SK-N-SH treated with all-trans-retinoic acid at 6 μM for 48 hours (cell line): ENCODE results near the gene CFAP68.

ENCODE experiments used
- ATAC-seq: fragments of 200-7000 bp; cut with Tn5 transposase; 3 replicates; pipeline ENCODE4 v1.9.1; 2020; ENCODE audit warnings: mild to moderate bottlenecking, moderate library complexity
- ARNTL ChIP-seq: fragments of 450-650 bp; formaldehyde crosslinking; IDR thresholded peaks from 2 replicates; pipeline ENCODE4 v1.5.0; 2020; ENCODE audit warnings: low read depth, mild to moderate bottlenecking, moderate library complexity, borderline replicate concordance
- BACH2 ChIP-seq: fragments of 250-450 bp; sonication (Bioruptor Pico); IDR thresholded peaks from 2 replicates; pipeline ENCODE4 v1.9.0; 2021; ENCODE audit warnings: mild to moderate bottlenecking, borderline replicate concordance
- CSDC2 ChIP-seq: fragments of 250-450 bp; sonication (Bioruptor Pico); IDR thresholded peaks from 2 replicates; pipeline ENCODE4 v1.5.0; 2020; ENCODE audit warnings: mild to moderate bottlenecking, moderate library complexity
- CSRNP3 ChIP-seq: fragments of 250-450 bp; sonication (Bioruptor Pico); IDR thresholded peaks from 2 replicates; pipeline ENCODE4 v1.5.1; 2021; ENCODE audit warnings: mild to moderate bottlenecking, moderate library complexity
- ESRRG ChIP-seq: fragments of 250-450 bp; sonication (Bioruptor Pico); IDR thresholded peaks from 2 replicates; pipeline ENCODE4 v1.6.1; 2021; ENCODE audit warnings: mild to moderate bottlenecking
- GLIS3 ChIP-seq: fragments of 250-450 bp; sonication (Bioruptor Pico); IDR thresholded peaks from 2 replicates; pipeline ENCODE4 v1.5.0; 2020; ENCODE audit warnings: mild to moderate bottlenecking, moderate library complexity
- ISL1 ChIP-seq: fragments of 250-450 bp; sonication (Bioruptor Pico); IDR thresholded peaks from 2 replicates; pipeline ENCODE4 v2.1.2; 2022; ENCODE audit warnings: mild to moderate bottlenecking, moderate library complexity
- OSR1 ChIP-seq: fragments of 250-450 bp; sonication (Bioruptor Pico); IDR thresholded peaks from 2 replicates; pipeline ENCODE4 v1.8.0; 2022; ENCODE audit warnings: moderate library complexity, mild to moderate bottlenecking, inconsistent platforms
- PATZ1 ChIP-seq: fragments of 250-450 bp; sonication (Bioruptor Pico); IDR thresholded peaks from 2 replicates; pipeline ENCODE4 v1.8.0; 2020; ENCODE audit warnings: mild to moderate bottlenecking, moderate library complexity, borderline replicate concordance
- POU6F1 ChIP-seq: fragments of 250-450 bp; sonication (Bioruptor Pico); IDR thresholded peaks from 2 replicates; pipeline ENCODE4 v1.8.0; 2021; ENCODE audit warnings: low read depth, mild to moderate bottlenecking, moderate library complexity, borderline replicate concordance
- PPARA ChIP-seq: fragments of 250-450 bp; sonication (Bioruptor Pico); IDR thresholded peaks from 2 replicates; pipeline ENCODE4 v1.5.0; 2020; ENCODE audit warnings: mild to moderate bottlenecking, borderline replicate concordance
- RARB ChIP-seq: fragments of 250-450 bp; sonication (Bioruptor Pico); IDR thresholded peaks from 2 replicates; pipeline ENCODE4 v1.8.0; 2021; ENCODE audit warnings: mild to moderate bottlenecking, moderate library complexity
- SNAI2 ChIP-seq: fragments of 250-450 bp; sonication (Bioruptor Pico); IDR thresholded peaks from 2 replicates; pipeline ENCODE4 v1.5.0; 2020; ENCODE audit warnings: mild to moderate bottlenecking, moderate library complexity
- TCF4 ChIP-seq: fragments of 250-450 bp; sonication (Bioruptor Pico); IDR thresholded peaks from 2 replicates; pipeline ENCODE4 v1.8.0; 2021; ENCODE audit warnings: mild to moderate bottlenecking, moderate library complexity, borderline replicate concordance
- TOX ChIP-seq: fragments of 250-450 bp; sonication (Bioruptor Pico); IDR thresholded peaks from 2 replicates; pipeline ENCODE4 v1.8.0; 2021; ENCODE audit warnings: mild to moderate bottlenecking, moderate library complexity, borderline replicate concordance
- TSHZ2 ChIP-seq: fragments of 250-450 bp; sonication (Bioruptor Pico); IDR thresholded peaks from 2 replicates; pipeline ENCODE4 v1.5.0; 2020; ENCODE audit warnings: mild to moderate bottlenecking, moderate library complexity
- ZC3H10 ChIP-seq: fragments of 250-450 bp; sonication (Bioruptor Pico); IDR thresholded peaks from 2 replicates; pipeline ENCODE4 v1.5.1; 2021; ENCODE audit warnings: mild to moderate bottlenecking, moderate library complexity
- ZFP30 ChIP-seq: fragments of 450-650 bp; formaldehyde crosslinking; IDR thresholded peaks from 2 replicates; pipeline ENCODE4 v1.5.0; 2022; ENCODE audit warnings: mild to moderate bottlenecking, moderate library complexity
- ZNF565 ChIP-seq: fragments of 450-650 bp; formaldehyde crosslinking; conservative IDR thresholded peaks from 2 replicates; pipeline ENCODE4 v1.5.0; 2020; ENCODE audit warnings: low read depth, mild to moderate bottlenecking, moderate library complexity
- ZNF70 ChIP-seq: fragments of 450-650 bp; formaldehyde crosslinking; IDR thresholded peaks from 2 replicates; pipeline ENCODE4 v1.5.0; 2020; ENCODE audit warnings: mild to moderate bottlenecking, moderate library complexity
- ZNF8 ChIP-seq: fragments of 450-650 bp; formaldehyde crosslinking; IDR thresholded peaks from 2 replicates; pipeline ENCODE4 v1.5.0; 2020; ENCODE audit warnings: mild to moderate bottlenecking, moderate library complexity

The CFAP68 gene

GRCh38 chr11:111918390-111919256, 39.3 kb downstream of the CFAP68 start, which contains the start of gene C11orf52:
Gene C11orf52, plus strand, starts transcription at chr11:111918913. Its CDS starts 60 bp downstream, at chr11:111918973.
- TF ChIP-seq CSRNP3 (CRISPR knock-in tag): no peak
- TF ChIP-seq ESRRG (CRISPR knock-in tag): no peak
- no peak for TF ChIP-seq ZNF70 (CRISPR knock-in tag)
- TF ChIP-seq ARNTL (CRISPR knock-in tag): no peak
- no peak for TF ChIP-seq OSR1 (CRISPR knock-in tag)
- TF ChIP-seq ZNF565 (CRISPR knock-in tag): no peak
- TF ChIP-seq TOX (CRISPR knock-in tag): no peak
- TF ChIP-seq GLIS3: no peak
- TF ChIP-seq ISL1 (CRISPR knock-in tag): no peak
- no peak for TF ChIP-seq TCF4 (CRISPR knock-in tag)
- no peak for TF ChIP-seq ZFP30 (CRISPR knock-in tag)
- no peak for TF ChIP-seq ZC3H10
- TF ChIP-seq PPARA (CRISPR knock-in tag): no peak
- TF ChIP-seq SNAI2 (CRISPR knock-in tag): no peak
- no peak for TF ChIP-seq ZNF8 (CRISPR knock-in tag)
- no peak for ATAC-seq

- no peak for ATAC-seq
- TF ChIP-seq ZC3H10 (no peak), ZFP30 (CRISPR knock-in tag) (no peak), CSDC2 (no peak), ESRRG (CRISPR knock-in tag) (no peak), CSRNP3 (CRISPR knock-in tag) (no peak), POU6F1 (CRISPR knock-in tag) (no peak), BACH2 (CRISPR knock-in tag) (no peak), OSR1 (CRISPR knock-in tag) (no peak), ZNF70 (CRISPR knock-in tag) (no peak), ARNTL (CRISPR knock-in tag) (no peak), PPARA (CRISPR knock-in tag) (no peak), ISL1 (CRISPR knock-in tag) (no peak), ZNF565 (CRISPR knock-in tag) (no peak), TSHZ2 (CRISPR knock-in tag) (no peak), GLIS3 (no peak), SNAI2 (CRISPR knock-in tag) (no peak), TCF4 (CRISPR knock-in tag) (no peak), PATZ1 (CRISPR knock-in tag) (no peak), RARB (CRISPR knock-in tag) (no peak), ZNF8 (CRISPR knock-in tag) (no peak)
Observed at GRCh38 chr11:111920908-111921307, 41.6 kb downstream of the CFAP68 start.
